Measurements from ENCODE around the gene TERT.
"Not testable (repeated sequence)": the region's sequence is repeated elsewhere in the genome, so short reads cannot be mapped to it uniquely, and the experiment has no call there.

Gene TERT

GRCh38 chr5:1276930-1277329 is 17.9 kb downstream of the TERT start:
- Histone ChIP-seq H3K27ac (ENCODE audit: insufficient read depth in 1 of 2, low read depth in 1 of 2, low read length in 2 of 2, poor library complexity in 1 of 2, severe bottlenecking in 2 of 2) (no peak overlapping the region), H3K27me3 (replicated peaks in 2 of 5; ENCODE audit: control insufficient read depth in 4 of 5, insufficient read depth in 5 of 5, low read length in 4 of 5) (no peaks in the 10 kb centered on the region), H3K4me3 (ENCODE audit: control insufficient read depth in 1 of 7, extremely low read depth in 1 of 7, insufficient read depth in 4 of 7, low read depth in 2 of 7, low read length in 6 of 7) (no peak overlapping the region), H3K36me3 (ENCODE audit: control insufficient read depth in 4 of 4, insufficient read depth in 4 of 4, low read length in 3 of 4) (peaks cover 0 to 11% (median 8%) of the 10 kb centered on the region in 4 experiments), H3K4me1 (ENCODE audit: control extremely low read depth in 1 of 4, control insufficient read depth in 4 of 4, insufficient read depth in 4 of 4, low read length in 3 of 4) (no peaks in the 10 kb centered on the region), H3K9me3 (ENCODE audit: control extremely low read depth in 1 of 5, control insufficient read depth in 4 of 5, insufficient read depth in 2 of 5, low read depth in 1 of 5, low read length in 4 of 5) (peaks cover 0 to 32% (median 11%) of the 10 kb centered on the region in 5 experiments)
- CTCF ChIA-PET = no interaction called here
- 98% methylated on average over 20 of the region's 20 CpGs for WGBS (ENCODE audit: insufficient coverage)
- POLR2A ChIA-PET = no interaction called here
- DNase-seq = no peak

- H3K27ac ChIP-seq (ENCODE audit: insufficient read depth in 1 of 2, low read depth in 1 of 2, low read length in 2 of 2, poor library complexity in 1 of 2, severe bottlenecking in 2 of 2); H3K27me3 ChIP-seq (replicated peaks in 2 of 5; ENCODE audit: control insufficient read depth in 4 of 5, insufficient read depth in 5 of 5, low read length in 4 of 5); DNase-seq; H3K4me3 ChIP-seq (ENCODE audit: control insufficient read depth in 1 of 7, extremely low read depth in 1 of 7, insufficient read depth in 4 of 7, low read depth in 2 of 7, low read length in 6 of 7); H3K4me1 ChIP-seq (ENCODE audit: control extremely low read depth in 1 of 4, control insufficient read depth in 4 of 4, insufficient read depth in 4 of 4, low read length in 3 of 4); CTCF ChIA-PET; POLR2A ChIA-PET: not testable (repeated sequence)
- Histone ChIP-seq H3K36me3 (ENCODE audit: control insufficient read depth in 4 of 4, insufficient read depth in 4 of 4, low read length in 3 of 4) (peaks cover 0 to 11% (median 8%) of the 10 kb centered on the region in 4 experiments), H3K9me3 (ENCODE audit: control extremely low read depth in 1 of 5, control insufficient read depth in 4 of 5, insufficient read depth in 2 of 5, low read depth in 1 of 5, low read length in 4 of 5) (peaks cover 0 to 34% (median 11%) of the 10 kb centered on the region in 5 experiments)
- WGBS (ENCODE audit: insufficient coverage) = 98% methylated on average over 7 of the region's 10 CpGs
Measured at GRCh38 chr5:1275397-1276391, 19.2 kb downstream of the TERT start.

DNA sequence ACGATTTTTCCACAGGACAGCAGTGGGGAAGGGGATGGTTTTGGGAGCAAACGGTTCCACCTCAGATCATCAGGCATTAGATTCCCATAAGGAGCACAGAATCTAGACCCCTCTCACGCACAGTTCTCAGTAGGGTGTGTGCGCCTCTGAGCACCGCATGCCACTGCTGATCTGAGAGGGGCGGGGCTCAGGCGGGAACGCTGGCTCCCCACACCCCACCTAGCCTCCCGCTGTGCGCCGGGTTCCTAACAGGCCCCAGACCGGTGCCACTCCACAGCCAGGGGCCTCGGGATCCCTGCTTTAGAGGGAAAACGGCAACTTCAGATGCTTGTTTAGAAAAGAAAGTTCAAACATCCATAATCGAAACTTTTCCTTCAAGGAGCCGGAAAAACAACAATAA is 20.4 kb downstream of the TERT start:
- no peak overlapping the region for H3K4me3 ChIP-seq (ENCODE audit: control insufficient read depth in 1 of 7, extremely low read depth in 1 of 7, insufficient read depth in 4 of 7, low read depth in 2 of 7, low read length in 6 of 7)

GRCh38 chr5:1273745-1274144 is 21.1 kb downstream of the TERT start:
- DNase-seq = no peak
- no peak overlapping the region for H3K4me3 ChIP-seq (ENCODE audit: control insufficient read depth in 1 of 7, extremely low read depth in 1 of 7, insufficient read depth in 4 of 7, low read depth in 2 of 7, low read length in 6 of 7)
- ChIA-PET POLR2A (no interaction called here), CTCF (no interaction called here)
- no peaks in the 10 kb centered on the region for H3K4me1 ChIP-seq (ENCODE audit: control extremely low read depth in 1 of 4, control insufficient read depth in 4 of 4, insufficient read depth in 4 of 4, low read length in 3 of 4)
- H3K27me3 ChIP-seq (replicated peaks in 2 of 5; ENCODE audit: control insufficient read depth in 4 of 5, insufficient read depth in 5 of 5, low read length in 4 of 5) = no peaks in the 10 kb centered on the region
- H3K36me3 ChIP-seq (ENCODE audit: control insufficient read depth in 4 of 4, insufficient read depth in 4 of 4, low read length in 3 of 4) = peaks cover 0 to 10% (median 7%) of the 10 kb centered on the region in 4 experiments
- peaks cover 0 to 25% (median 11%) of the 10 kb centered on the region in 5 experiments for H3K9me3 ChIP-seq (ENCODE audit: control extremely low read depth in 1 of 5, control insufficient read depth in 4 of 5, insufficient read depth in 2 of 5, low read depth in 1 of 5, low read length in 4 of 5)
- 99% methylated on average over 13 of the region's 20 CpGs for WGBS (ENCODE audit: insufficient coverage)
- H3K27ac ChIP-seq (ENCODE audit: insufficient read depth in 1 of 2, low read depth in 1 of 2, low read length in 2 of 2, poor library complexity in 1 of 2, severe bottlenecking in 2 of 2) = no peak overlapping the region

More for the DNA sequence above, 20.4 kb downstream of the TERT start:
- H3K36me3 ChIP-seq (ENCODE audit: control insufficient read depth in 4 of 4, insufficient read depth in 4 of 4, low read length in 3 of 4) = peaks cover 0 to 11% (median 8%) of the 10 kb centered on the region in 4 experiments
- peaks cover 0 to 32% (median 11%) of the 10 kb centered on the region in 5 experiments for H3K9me3 ChIP-seq (ENCODE audit: control extremely low read depth in 1 of 5, control insufficient read depth in 4 of 5, insufficient read depth in 2 of 5, low read depth in 1 of 5, low read length in 4 of 5)
- no peak overlapping the region for H3K27ac ChIP-seq (ENCODE audit: insufficient read depth in 1 of 2, low read depth in 1 of 2, low read length in 2 of 2, poor library complexity in 1 of 2, severe bottlenecking in 2 of 2)
- no peak for DNase-seq
- H3K4me1 ChIP-seq (ENCODE audit: control extremely low read depth in 1 of 4, control insufficient read depth in 4 of 4, insufficient read depth in 4 of 4, low read length in 3 of 4) = no peaks in the 10 kb centered on the region
- ChIA-PET POLR2A (no interaction called here), CTCF (no interaction called here)
- H3K27me3 ChIP-seq (replicated peaks in 2 of 5; ENCODE audit: control insufficient read depth in 4 of 5, insufficient read depth in 5 of 5, low read length in 4 of 5) = no peaks in the 10 kb centered on the region
- WGBS (ENCODE audit: insufficient coverage) = 98% methylated on average over 11 of the region's 16 CpGs

GRCh38 chr5:1272201-1272600 is 22.7 kb downstream of the TERT start:
- no peak overlapping the region for H3K4me3 ChIP-seq (ENCODE audit: control insufficient read depth in 1 of 7, extremely low read depth in 1 of 7, insufficient read depth in 4 of 7, low read depth in 2 of 7, low read length in 6 of 7)
- 97% methylated on average over 16 of the region's 21 CpGs for WGBS (ENCODE audit: insufficient coverage)
- no peak overlapping the region for H3K27ac ChIP-seq (ENCODE audit: insufficient read depth in 1 of 2, low read depth in 1 of 2, low read length in 2 of 2, poor library complexity in 1 of 2, severe bottlenecking in 2 of 2)
- peaks cover 0 to 12% (median 4%) of the 10 kb centered on the region in 5 experiments for H3K9me3 ChIP-seq (ENCODE audit: control extremely low read depth in 1 of 5, control insufficient read depth in 4 of 5, insufficient read depth in 2 of 5, low read depth in 1 of 5, low read length in 4 of 5)
- no peaks in the 10 kb centered on the region for H3K27me3 ChIP-seq (replicated peaks in 2 of 5; ENCODE audit: control insufficient read depth in 4 of 5, insufficient read depth in 5 of 5, low read length in 4 of 5)
- CTCF ChIA-PET = interaction anchor here (0.6 kb wide), 1 partner anchor 9 kb away, joined by 3 read pairs; no protein-coding TSS in a partner anchor
- H3K4me1 ChIP-seq (ENCODE audit: control extremely low read depth in 1 of 4, control insufficient read depth in 4 of 4, insufficient read depth in 4 of 4, low read length in 3 of 4) = no peaks in the 10 kb centered on the region
- POLR2A ChIA-PET = no interaction called here
- DNase-seq = no peak
- peaks cover 0 to 2% (median 0%) of the 10 kb centered on the region in 4 experiments for H3K36me3 ChIP-seq (ENCODE audit: control insufficient read depth in 4 of 4, insufficient read depth in 4 of 4, low read length in 3 of 4)

DNA sequence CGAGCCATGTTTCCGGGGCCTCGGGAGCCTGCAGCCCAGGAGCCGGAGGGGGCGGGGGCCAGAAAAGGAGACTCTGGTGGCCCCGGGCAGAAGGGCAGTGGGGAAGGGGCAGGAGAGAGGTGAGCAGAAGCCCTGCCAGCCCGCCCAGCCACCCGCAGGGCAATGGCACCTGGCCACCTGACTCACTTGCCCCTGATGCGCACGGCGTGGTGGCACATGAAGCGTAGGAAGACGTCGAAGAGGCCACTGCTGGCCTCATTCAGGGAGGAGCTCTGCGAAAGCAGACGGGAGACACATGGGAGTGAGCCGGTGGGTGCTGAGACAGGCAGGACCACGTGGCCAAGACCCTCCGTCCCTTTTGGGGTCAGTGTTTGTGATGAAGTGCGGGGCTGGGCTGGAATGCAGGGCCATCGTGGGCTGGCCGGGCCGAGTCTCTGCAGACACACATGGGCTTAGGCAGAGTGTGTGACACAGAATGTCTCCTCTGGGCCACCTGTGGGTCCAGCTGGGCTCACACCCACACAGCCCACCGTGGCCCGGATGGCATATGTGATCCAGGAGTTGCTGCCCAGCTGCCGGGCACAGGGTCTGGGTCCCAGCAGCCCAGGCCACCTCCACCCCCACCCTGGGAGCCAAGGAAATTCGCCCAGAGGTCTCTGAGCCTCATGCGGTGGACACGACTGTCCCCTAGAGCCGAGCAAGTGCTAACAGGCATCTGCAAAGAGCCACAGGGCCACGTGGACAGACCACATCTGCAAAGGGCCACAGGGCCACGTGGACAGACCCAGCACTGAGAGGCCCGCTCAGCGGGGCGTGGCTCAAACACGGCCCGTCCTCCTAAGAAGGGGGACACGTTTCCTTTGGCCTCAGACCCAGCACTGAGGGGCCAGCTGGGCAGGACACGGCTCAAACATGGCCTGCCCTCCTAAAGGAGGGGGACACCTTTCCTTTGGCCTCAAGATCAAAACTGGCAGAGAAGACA is 23.6 kb downstream of the TERT start:
- WGBS (ENCODE audit: insufficient coverage) = 96% methylated on average over 36 of the region's 39 CpGs
- Histone ChIP-seq H3K36me3 (ENCODE audit: control insufficient read depth in 4 of 4, insufficient read depth in 4 of 4, low read length in 3 of 4) (peaks cover 0 to under 1% (median 0%) of the 10 kb centered on the region in 4 experiments), H3K4me1 (ENCODE audit: control extremely low read depth in 1 of 4, control insufficient read depth in 4 of 4, insufficient read depth in 4 of 4, low read length in 3 of 4) (no peaks in the 10 kb centered on the region), H3K27ac (ENCODE audit: insufficient read depth in 1 of 2, low read depth in 1 of 2, low read length in 2 of 2, poor library complexity in 1 of 2, severe bottlenecking in 2 of 2) (no peak overlapping the region), H3K4me3 (ENCODE audit: control insufficient read depth in 1 of 7, extremely low read depth in 1 of 7, insufficient read depth in 4 of 7, low read depth in 2 of 7, low read length in 6 of 7) (no peak overlapping the region), H3K9me3 (ENCODE audit: control extremely low read depth in 1 of 5, control insufficient read depth in 4 of 5, insufficient read depth in 2 of 5, low read depth in 1 of 5, low read length in 4 of 5) (peaks cover 0 to 8% (median 0%) of the 10 kb centered on the region in 5 experiments), H3K27me3 (replicated peaks in 2 of 5; ENCODE audit: control insufficient read depth in 4 of 5, insufficient read depth in 5 of 5, low read length in 4 of 5) (no peaks in the 10 kb centered on the region)
- no peak for DNase-seq
- ChIA-PET CTCF (no interaction called here), POLR2A (no interaction called here)
